Calu3 (cell line): ENCODE measurements around the gene SFMBT1. TPM values are rescaled to one million over a fixed set of nuclear protein-coding genes. Genes with fewer than 3 reads are reported as not detected.
A peak's percentile ranks its signal among the peaks of the same experiment; 100 is the strongest.

ENCODE experiments used
- BruUV-seq: library from RNA; stranded (reverse); fragments of 400-500 nt; replicated peaks from 2 replicates; lab custom pipeline; 2021; lab: Mats Ljungman, UMichigan
- CTCF ChIA-PET: fragments of 300-600 bp; sonication (Branson Sonifier 250); formaldehyde crosslinking; loops from one replicate; lab custom pipeline; 2022; ENCODE audit warnings: antibody characterized with exemption; lab: Charles Lee
- DNase-seq: peaks from one replicate; pipeline ENCODE4 v3.0.0; 2022
- H3K27ac Mint-ChIP-seq: one replicate; pipeline ENCODE4 v1.8.0; 2022; ENCODE audit warnings: mixed read lengths; ENCODE audit not compliant: unreplicated experiment
- H3K27me3 Mint-ChIP-seq: one replicate; pipeline ENCODE4 v1.8.0; 2022; ENCODE audit warnings: mixed read lengths; ENCODE audit not compliant: unreplicated experiment
- H3K36me3 Mint-ChIP-seq: one replicate; pipeline ENCODE4 v1.8.0; 2022; ENCODE audit warnings: mild to moderate bottlenecking, moderate library complexity, mixed read lengths; ENCODE audit not compliant: insufficient read depth, unreplicated experiment
- H3K4me1 Mint-ChIP-seq: one replicate; pipeline ENCODE4 v1.8.0; 2022; ENCODE audit warnings: mild to moderate bottlenecking, low read depth, mixed read lengths; ENCODE audit not compliant: unreplicated experiment
- H3K4me3 Mint-ChIP-seq: one replicate; pipeline ENCODE4 v1.8.0; 2022; ENCODE audit warnings: mild to moderate bottlenecking, low read depth, moderate library complexity, mixed read lengths; ENCODE audit not compliant: unreplicated experiment
- H3K9me3 Mint-ChIP-seq: one replicate; pipeline ENCODE4 v1.8.0; 2022; ENCODE audit warnings: low read depth, mixed read lengths; ENCODE audit not compliant: unreplicated experiment
- CTCF ChIP-seq: fragments of 200-600 bp; IDR thresholded peaks from one replicate; pipeline ENCODE4 v1.8.0; 2022; ENCODE audit warnings: antibody characterized with exemption; ENCODE audit not compliant: unreplicated experiment
- intact Hi-C: fragments of 100-400 bp; cut with micrococcal nuclease; formaldehyde crosslinking; loops from one replicate; pipeline ENCODE4 v1.10.0; 2022; ENCODE audit not compliant: unreplicated experiment
- total RNA-seq: library from RNA; stranded (reverse); gene quantifications from 2 replicates; pipeline ENCODE4 v1.2.3, GENCODE V29; 2022

SFMBT1 gene
- total RNA-seq, 1 experiment from 2014 or later: 36.6 TPM

GRCh38 chr3:52934630-52935530 lies 111.0 kb downstream of the SFMBT1 start:
- DNase-seq: peak; percentile 23
- H3K4me3 Mint-ChIP-seq: no peak overlapping the region

GRCh38 chr3:52931889-52932288 lies 114.0 kb downstream of the SFMBT1 start:
- Mint-ChIP-seq H3K27ac (no peak overlapping the region), H3K4me1 (no peaks in the 10 kb centered on the region), H3K36me3 (peaks cover 17% of the 10 kb centered on the region), H3K4me3 (no peak overlapping the region), H3K9me3 (no peaks in the 10 kb centered on the region), H3K27me3 (no peaks in the 10 kb centered on the region)
- CTCF ChIA-PET: interaction anchor here (0.7 kb wide), 1 partner anchor 139 kb away, joined by 3 read pairs; no protein-coding TSS in a partner anchor
- no TSS peak for BruUV-seq
- no peak for TF ChIP-seq CTCF
- intact Hi-C loops: loop anchor here (10.0 kb wide), 1 partner anchor 143 kb away; no protein-coding TSS in a partner anchor
- no peak for DNase-seq

More at GRCh38 chr3:52934630-52935530, 111.0 kb downstream of the SFMBT1 start:
- H3K27me3 Mint-ChIP-seq: no peaks in the 10 kb centered on the region
- no peaks in the 10 kb centered on the region for H3K4me1 Mint-ChIP-seq
- intact Hi-C loops: loop anchor here (10.0 kb wide), 1 partner anchor 140 kb away; no protein-coding TSS in a partner anchor
- no TSS peak for BruUV-seq
- TF ChIP-seq CTCF: peak; percentile 32
- peaks cover 17% of the 10 kb centered on the region for H3K36me3 Mint-ChIP-seq
- CTCF ChIA-PET: no interaction called here
- no peaks in the 10 kb centered on the region for H3K9me3 Mint-ChIP-seq
- H3K27ac Mint-ChIP-seq: no peak overlapping the region

- no peaks in the 10 kb centered on the region for H3K9me3 Mint-ChIP-seq
- intact Hi-C loops: loop anchor here (10.0 kb wide), 1 partner anchor 143 kb away; no protein-coding TSS in a partner anchor
- no TSS peak for BruUV-seq
- peaks cover 17% of the 10 kb centered on the region for H3K36me3 Mint-ChIP-seq
- no peak overlapping the region for H3K27ac Mint-ChIP-seq
- H3K4me1 Mint-ChIP-seq: no peaks in the 10 kb centered on the region
- CTCF ChIA-PET: no interaction called here
- H3K4me3 Mint-ChIP-seq: no peak overlapping the region
- no peak for TF ChIP-seq CTCF
- H3K27me3 Mint-ChIP-seq: no peaks in the 10 kb centered on the region
- DNase-seq: no peak
Measured at GRCh38 chr3:52931328-52931727, 114.5 kb downstream of the SFMBT1 start.

- H3K36me3 Mint-ChIP-seq: peaks cover 17% of the 10 kb centered on the region
- H3K27ac Mint-ChIP-seq: no peak overlapping the region
- no peak overlapping the region for H3K4me3 Mint-ChIP-seq
- CTCF ChIA-PET: no interaction called here
- BruUV-seq: no TSS peak
- H3K27me3 Mint-ChIP-seq: no peaks in the 10 kb centered on the region
- no peaks in the 10 kb centered on the region for H3K4me1 Mint-ChIP-seq
- no peak for DNase-seq
- intact Hi-C loops: loop anchor here (10.0 kb wide), 1 partner anchor 144 kb away; no protein-coding TSS in a partner anchor
- H3K9me3 Mint-ChIP-seq: no peaks in the 10 kb centered on the region
- TF ChIP-seq CTCF: no peak
Measured at GRCh38 chr3:52930748-52931147, 115.1 kb downstream of the SFMBT1 start.
